ENCODE data around the gene SCYL1. TPM values are rescaled to one million over a fixed set of nuclear protein-coding genes. Genes with fewer than 3 reads are reported as not detected.

SCYL1 gene
- polyA plus RNA-seq, 5 donors = 47.2 to 77.3 (median 55.2) TPM

GRCh38 chr11:65549096-65549495, 24.2 kb downstream of the SCYL1 start:
- no peak for DNase-seq

- no peak for DNase-seq
These were observed 26.9 kb downstream of the SCYL1 start for GRCh38 chr11:65551572-65552387.

DNA sequence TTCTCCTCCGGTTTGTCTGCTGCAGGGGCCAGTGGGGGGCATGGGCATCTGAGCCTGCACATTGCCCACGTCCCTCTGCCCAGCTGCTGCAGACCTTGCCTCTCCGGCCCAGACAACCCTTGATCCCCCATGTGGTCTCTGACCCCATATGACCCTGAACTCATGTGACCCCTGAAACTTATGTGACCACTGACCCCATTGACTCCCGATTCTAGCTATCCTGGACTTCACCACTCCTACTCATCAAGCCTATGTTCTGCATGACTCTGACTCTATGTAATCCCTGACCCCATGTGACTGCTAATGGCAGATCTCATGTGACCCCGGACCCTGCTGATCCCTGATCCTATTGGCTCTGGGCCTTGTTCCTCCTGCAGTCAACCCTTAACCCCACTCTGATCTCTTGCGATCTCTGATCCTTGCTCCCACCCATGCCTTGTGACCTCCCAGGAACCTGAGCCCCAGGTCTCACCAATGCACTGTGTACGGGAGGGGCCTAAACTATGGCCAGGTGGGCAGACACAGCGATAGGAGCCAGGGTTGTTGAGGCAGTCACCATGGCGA, 27.6 kb downstream of the SCYL1 start:
- no peak for DNase-seq

DNA sequence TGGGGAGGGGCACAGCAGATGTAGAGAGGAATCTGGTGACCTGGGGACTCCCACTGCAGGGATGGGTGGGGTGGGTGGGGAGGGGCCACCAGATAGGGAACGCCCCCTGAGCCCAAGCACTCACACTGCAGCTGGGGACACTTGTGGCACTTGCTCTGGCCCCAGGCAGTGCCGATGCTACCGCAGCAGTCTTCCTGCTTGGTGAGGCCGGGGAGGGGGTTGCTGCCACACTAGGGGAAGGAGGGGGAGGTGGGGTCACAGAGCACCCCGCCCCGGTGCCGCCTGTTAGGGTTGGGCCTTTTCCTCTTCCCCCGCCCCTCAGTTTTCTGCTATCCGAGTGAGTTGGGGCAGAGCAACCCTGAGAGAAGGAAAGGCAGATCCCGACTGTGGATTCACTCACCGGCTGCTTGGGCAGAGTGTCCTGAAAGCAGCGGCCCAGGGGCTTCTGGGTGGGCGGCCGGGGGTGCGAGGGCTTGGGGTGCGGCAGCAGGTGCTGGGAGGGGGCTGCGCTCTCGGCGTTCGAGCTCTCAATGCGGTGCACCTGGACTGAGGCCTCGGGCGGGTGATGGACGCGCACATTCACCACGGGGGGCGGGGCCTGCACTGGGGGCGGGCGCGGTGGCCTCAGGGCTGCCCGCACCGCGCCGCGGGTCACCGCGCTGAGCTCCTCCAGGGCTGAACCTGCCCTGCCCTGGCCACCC, 28.6 kb downstream of the SCYL1 start:
- no peak for DNase-seq

- no peak for DNase-seq
These were observed 29.4 kb downstream of the SCYL1 start for GRCh38 chr11:65554057-65554818.

GRCh38 chr11:65554842-65555430, 30.1 kb downstream of the SCYL1 start:
- DNase-seq = no peak

GRCh38 chr11:65555693-65556231, 30.9 kb downstream of the SCYL1 start:
- DNase-seq = no peak

GRCh38 chr11:65556470-65557279, 31.8 kb downstream of the SCYL1 start:
- no peak for DNase-seq

GRCh38 chr11:65557280-65558001, 32.6 kb downstream of the SCYL1 start:
- DNase-seq = no peak

- DNase-seq = peak; percentile 86 to 89
These were observed 33.4 kb downstream of the SCYL1 start, which contains the start of gene LTBP3 for GRCh38 chr11:65558002-65558929. Gene LTBP3 (minus strand): TSS chr11:65558359. CDS start chr11:65557959, 400 bp downstream.

- peak; percentile 76 to 82 for DNase-seq
These were observed 34.1 kb downstream of the SCYL1 start for GRCh38 chr11:65558930-65559509.

DNA sequence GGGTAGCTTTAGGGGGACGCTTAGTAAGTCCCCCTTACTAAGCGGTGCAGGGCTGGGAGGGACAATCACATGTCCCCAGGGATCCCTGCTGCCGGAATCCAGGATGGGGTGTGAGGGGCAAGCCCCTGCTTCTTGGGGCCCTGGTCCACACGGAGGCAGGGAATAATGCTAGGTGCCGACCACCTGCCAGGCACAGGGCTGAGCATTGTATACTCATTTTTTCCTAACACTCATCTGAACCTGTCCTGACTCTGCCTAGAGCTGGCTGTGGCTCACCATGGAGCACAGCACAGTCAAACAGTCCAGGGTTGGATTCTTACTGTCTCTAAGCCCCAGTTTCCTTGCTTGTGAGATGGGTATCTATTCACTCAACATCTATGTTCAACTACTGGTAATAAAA, 34.7 kb downstream of the SCYL1 start:
- DNase-seq = no peak

DNA sequence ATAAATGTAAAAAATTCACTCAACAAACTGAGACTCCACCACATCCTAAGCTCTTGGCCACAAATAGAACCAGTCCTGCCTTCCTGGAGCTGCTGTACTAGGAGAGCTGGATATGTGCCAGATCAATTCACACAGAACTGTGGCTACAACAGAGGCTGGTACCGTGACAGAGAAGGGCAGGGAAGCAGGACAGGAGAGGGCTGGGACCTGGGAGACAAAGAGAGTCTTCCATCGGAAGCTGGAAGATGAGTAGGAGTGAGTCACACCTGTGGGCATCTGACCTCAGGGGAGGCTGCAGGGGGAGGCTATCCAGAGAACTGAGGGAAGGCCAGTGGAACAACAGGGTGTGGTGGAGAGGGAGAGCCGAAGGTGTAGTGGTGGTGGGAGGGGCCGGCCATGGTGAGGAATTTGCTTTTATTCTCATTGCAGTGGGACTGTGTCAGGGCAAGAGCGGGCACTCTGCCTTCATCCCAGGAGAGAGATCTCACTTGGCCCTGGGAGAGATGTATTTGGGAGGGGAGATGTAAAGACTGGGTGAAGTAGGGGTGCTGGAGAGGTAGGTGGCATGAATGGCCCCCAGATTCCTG, 35.2 kb downstream of the SCYL1 start:
- no peak for DNase-seq

GRCh38 chr11:65560555-65561418, 35.9 kb downstream of the SCYL1 start:
- no peak for DNase-seq

GRCh38 chr11:65562020-65562419, 37.1 kb downstream of the SCYL1 start:
- DNase-seq = no peak

GRCh38 chr11:65562788-65563187, 37.9 kb downstream of the SCYL1 start:
- no peak for DNase-seq

- DNase-seq = no peak
These were observed 38.7 kb downstream of the SCYL1 start for GRCh38 chr11:65563601-65564000.

Measured in right lung (tissue), 5 donors.